MCF 10A (cell line): Measurements from ENCODE around the gene CLRN2. TPM values are rescaled to one million over a fixed set of nuclear protein-coding genes. Genes with fewer than 3 reads are reported as not detected.

ENCODE experiments used
- BruUV-seq: library from RNA; stranded (reverse); fragments of 400-500 nt; replicated peaks from 2 replicates; lab custom pipeline; 2021; lab: Mats Ljungman, UMichigan
- CTCF ChIA-PET: fragments of 300-600 bp; sonication (Branson Sonifier 250); formaldehyde crosslinking; extraction: SDS; loops from one replicate; lab custom pipeline; 2021; ENCODE audit warnings: antibody characterized with exemption, inconsistent platforms; lab: Yijun Ruan, JAX
- POLR2A ChIA-PET: fragments of 300-600, 350-650 bp; sonication (Branson Sonifier 250); formaldehyde crosslinking; extraction: SDS; loops from one replicate; lab custom pipeline; 2020; ENCODE audit warnings: antibody characterized with exemption, inconsistent platforms; lab: Yijun Ruan, JAX
- DNase-seq: peaks from one replicate; pipeline ENCODE4 v3.0.0-alpha.2; 2018; ENCODE audit not compliant: unreplicated experiment
- H3K27ac Mint-ChIP-seq: one replicate; pipeline ENCODE4 v1.8.0; 2022; ENCODE audit warnings: mild to moderate bottlenecking, low read depth, mixed read lengths; ENCODE audit not compliant: unreplicated experiment
- H3K27me3 Mint-ChIP-seq: one replicate; pipeline ENCODE4 v1.8.0; 2022; ENCODE audit warnings: mixed read lengths; ENCODE audit not compliant: insufficient read depth, unreplicated experiment
- H3K36me3 Mint-ChIP-seq: one replicate; pipeline ENCODE4 v1.8.0; 2022; ENCODE audit warnings: mild to moderate bottlenecking, moderate library complexity, mixed read lengths; ENCODE audit not compliant: insufficient read depth, unreplicated experiment
- H3K4me1 Mint-ChIP-seq: one replicate; pipeline ENCODE4 v1.8.0; 2022; ENCODE audit warnings: mixed read lengths; ENCODE audit not compliant: insufficient read depth, unreplicated experiment
- H3K4me3 Mint-ChIP-seq: one replicate; pipeline ENCODE4 v1.8.0; 2022; ENCODE audit warnings: mild to moderate bottlenecking, moderate library complexity, mixed read lengths; ENCODE audit not compliant: unreplicated experiment
- H3K9me3 Mint-ChIP-seq: one replicate; pipeline ENCODE4 v1.8.0; 2022; ENCODE audit warnings: mixed read lengths; ENCODE audit not compliant: unreplicated experiment
- intact Hi-C: fragments of 100-400 bp; cut with micrococcal nuclease; formaldehyde crosslinking; loops from 2 replicates; pipeline ENCODE4 v1.14.1; 2022
- total RNA-seq: library from RNA; stranded (reverse); gene quantifications from 2 replicates; pipeline ENCODE4 v1.2.3, GENCODE V29; 2022
- TF ChIP-seq, protein P1 (sequence below): fragments of 200-600 bp; IDR thresholded peaks from one replicate; pipeline ENCODE4 v1.8.0; 2022; ENCODE audit warnings: antibody characterized with exemption, mild to moderate bottlenecking; ENCODE audit not compliant: unreplicated experiment

Gene CLRN2
- total RNA-seq, 1 experiment from 2014 or later, result not detected

DNA sequence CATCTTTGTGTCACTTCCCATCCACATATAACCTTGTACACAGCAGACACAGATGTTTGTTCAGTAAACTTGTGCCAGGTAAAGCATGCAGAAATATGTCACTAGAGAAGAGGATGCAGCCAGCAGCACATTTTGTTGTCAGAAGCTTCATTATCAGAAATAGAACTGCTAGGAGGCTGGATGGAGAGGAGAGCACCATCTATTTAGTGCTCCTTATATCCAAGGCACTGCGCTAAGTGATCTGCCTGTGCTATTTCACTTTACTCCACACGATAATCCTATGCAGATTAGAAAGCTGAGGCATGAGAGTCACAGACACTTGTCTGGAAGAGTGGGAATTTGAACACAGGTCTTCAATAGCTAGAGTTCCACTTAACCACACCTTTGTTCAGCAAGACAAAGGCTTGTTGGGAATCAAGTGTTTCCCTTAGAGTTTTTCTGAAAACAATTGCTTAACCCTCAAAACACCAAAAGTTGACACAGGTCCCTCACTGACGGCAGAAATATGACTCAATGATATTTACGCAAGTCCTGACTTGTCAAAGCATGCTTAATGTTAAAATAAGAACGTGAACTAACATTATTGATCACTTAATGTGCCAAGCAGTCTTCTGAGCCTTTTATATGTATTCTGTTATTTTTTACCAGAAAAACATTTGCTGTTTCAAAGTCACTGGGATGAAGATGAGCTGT lies 1.8 kb upstream of the CLRN2 start:
- peak; percentile 82 for DNase-seq
- Mint-ChIP-seq H3K4me3 (peak overlapping the region; percentile 88), H3K36me3 (peaks cover 24% of the 10 kb centered on the region), H3K27me3 (no peaks in the 10 kb centered on the region), H3K27ac (peak overlapping the region; percentile 75), H3K9me3 (no peaks in the 10 kb centered on the region), H3K4me1 (peaks cover 37% of the 10 kb centered on the region)
- POLR2A ChIA-PET, result interaction anchor here (0.5 to 2.2 kb wide), 13 partner anchors 9 to 1075 kb away, joined by 3 to 15 read pairs (median 4); partner anchors contain the start of genes DCAF16, MED28 and NCAPG
- no TSS peak for BruUV-seq
- CTCF ChIA-PET, result interaction anchor here (0.6 to 2.4 kb wide), 13 partner anchors 9 to 650 kb away, joined by 3 to 7 read pairs (median 3); no protein-coding TSS in a partner anchor
- TF ChIP-seq, protein P1, sequence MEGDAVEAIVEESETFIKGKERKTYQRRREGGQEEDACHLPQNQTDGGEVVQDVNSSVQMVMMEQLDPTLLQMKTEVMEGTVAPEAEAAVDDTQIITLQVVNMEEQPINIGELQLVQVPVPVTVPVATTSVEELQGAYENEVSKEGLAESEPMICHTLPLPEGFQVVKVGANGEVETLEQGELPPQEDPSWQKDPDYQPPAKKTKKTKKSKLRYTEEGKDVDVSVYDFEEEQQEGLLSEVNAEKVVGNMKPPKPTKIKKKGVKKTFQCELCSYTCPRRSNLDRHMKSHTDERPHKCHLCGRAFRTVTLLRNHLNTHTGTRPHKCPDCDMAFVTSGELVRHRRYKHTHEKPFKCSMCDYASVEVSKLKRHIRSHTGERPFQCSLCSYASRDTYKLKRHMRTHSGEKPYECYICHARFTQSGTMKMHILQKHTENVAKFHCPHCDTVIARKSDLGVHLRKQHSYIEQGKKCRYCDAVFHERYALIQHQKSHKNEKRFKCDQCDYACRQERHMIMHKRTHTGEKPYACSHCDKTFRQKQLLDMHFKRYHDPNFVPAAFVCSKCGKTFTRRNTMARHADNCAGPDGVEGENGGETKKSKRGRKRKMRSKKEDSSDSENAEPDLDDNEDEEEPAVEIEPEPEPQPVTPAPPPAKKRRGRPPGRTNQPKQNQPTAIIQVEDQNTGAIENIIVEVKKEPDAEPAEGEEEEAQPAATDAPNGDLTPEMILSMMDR, result no peak
- intact Hi-C loops, result no loop called here

DNA sequence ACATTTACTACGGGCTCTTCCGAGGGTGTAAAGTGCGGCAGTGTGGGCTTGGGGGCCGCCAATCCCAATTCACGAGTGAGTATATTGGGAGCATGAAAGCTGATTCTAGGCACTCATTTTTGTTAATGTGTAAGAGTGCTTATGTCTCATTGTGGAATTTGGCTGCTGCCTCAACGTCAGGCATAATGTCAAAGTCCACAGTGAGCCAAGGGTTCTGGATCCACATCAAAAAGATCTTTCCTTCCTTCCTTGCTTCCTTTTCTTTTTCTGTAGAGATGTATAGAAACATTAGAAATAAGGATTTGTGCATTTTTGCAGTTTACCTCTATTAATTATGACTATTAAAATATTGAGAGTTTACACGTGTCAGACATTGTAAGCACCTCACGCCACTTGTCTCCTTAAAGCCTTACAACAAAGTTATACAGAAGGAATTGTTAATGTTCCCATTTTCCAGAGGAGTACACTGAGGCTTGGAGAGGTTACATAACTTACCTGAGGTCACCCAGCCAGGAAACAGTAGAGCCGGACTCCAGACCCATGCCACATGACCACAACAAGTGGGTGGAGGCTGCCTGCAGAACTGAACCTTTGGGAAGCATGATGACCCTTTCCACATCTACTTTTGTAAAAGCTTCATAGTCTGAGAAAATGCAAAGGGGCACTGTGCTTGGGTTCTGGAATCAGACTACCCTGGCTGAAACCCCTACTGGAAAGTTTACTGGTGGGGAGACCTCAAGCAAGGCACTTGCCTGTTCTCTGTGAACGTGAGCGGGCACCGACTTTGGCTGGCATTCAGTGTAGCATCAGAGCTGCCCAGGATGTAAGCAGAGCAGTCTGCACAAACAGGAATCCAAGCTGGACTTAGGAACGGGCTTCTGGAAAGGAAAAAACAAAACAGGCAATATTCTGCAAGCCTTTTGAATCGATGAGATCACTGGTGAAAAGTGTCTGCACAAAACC lies 761 bp downstream of the CLRN2 start:
- H3K4me3 Mint-ChIP-seq, result no peak overlapping the region
- no peaks in the 10 kb centered on the region for H3K9me3 Mint-ChIP-seq
- no peaks in the 10 kb centered on the region for H3K27me3 Mint-ChIP-seq
- ChIA-PET CTCF (interaction anchor here (0.6 to 1.2 kb wide), 2 partner anchors 16 to 33 kb away, joined by 3 read pairs; no protein-coding TSS in a partner anchor), POLR2A (interaction anchor here (1.1 kb wide), 1 partner anchor 62 kb away, joined by 3 read pairs; no protein-coding TSS in a partner anchor)
- H3K36me3 Mint-ChIP-seq, result peaks cover 2% of the 10 kb centered on the region
- no peak for DNase-seq
- BruUV-seq, result no TSS peak
- TF ChIP-seq, protein P1, result no peak
- H3K27ac Mint-ChIP-seq, result no peak overlapping the region
- peaks cover 22% of the 10 kb centered on the region for H3K4me1 Mint-ChIP-seq
- intact Hi-C loops, result no loop called here

DNA sequence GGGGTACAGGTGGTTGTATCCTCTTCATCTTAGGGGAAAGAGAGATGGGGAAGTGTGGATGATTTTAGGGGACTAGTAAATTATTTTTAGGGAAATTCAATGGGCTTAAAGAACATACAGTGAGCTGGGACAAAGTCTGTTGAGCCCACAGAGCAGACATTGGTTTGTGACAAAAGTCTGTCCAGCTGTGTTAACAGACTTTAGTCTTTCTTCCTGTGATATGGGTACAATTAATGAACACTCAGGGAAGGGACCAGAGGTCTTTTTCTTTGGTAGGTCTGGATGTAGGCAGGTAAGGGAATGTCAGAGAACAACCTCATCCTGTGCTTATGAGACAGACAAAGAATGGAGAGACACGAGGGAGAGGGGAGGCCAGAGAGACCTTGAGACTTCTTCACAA lies 2.0 kb downstream of the CLRN2 start:
- intact Hi-C loops, result no loop called here
- no TSS peak for BruUV-seq
- H3K9me3 Mint-ChIP-seq, result no peaks in the 10 kb centered on the region
- CTCF ChIA-PET, result interaction anchor here (0.8 to 1.1 kb wide), 2 partner anchors 12 to 61 kb away, joined by 3 to 4 read pairs; no protein-coding TSS in a partner anchor
- no peak overlapping the region for H3K27ac Mint-ChIP-seq
- POLR2A ChIA-PET, result interaction anchor here (0.8 kb wide), 1 partner anchor 97 kb away, joined by 3 read pairs; the partner anchor contains the start of gene MED28
- DNase-seq, result no peak
- no peaks in the 10 kb centered on the region for H3K36me3 Mint-ChIP-seq
- H3K4me3 Mint-ChIP-seq, result no peak overlapping the region
- no peaks in the 10 kb centered on the region for H3K27me3 Mint-ChIP-seq
- peaks cover 20% of the 10 kb centered on the region for H3K4me1 Mint-ChIP-seq
- TF ChIP-seq, protein P1, result no peak
